Heart right ventricle (tissue), 16 donors: Measurements from ENCODE around the gene PRELID2. TPM values are rescaled to one million over a fixed set of nuclear protein-coding genes. Genes with fewer than 3 reads are reported as not detected.
A peak's percentile ranks its signal among the peaks of the same experiment; 100 is the strongest.

Experiments used
- ATAC-seq, 8 donors: fragments of 200-7000 bp; cut with Tn5 transposase; one replicate each; pipeline ENCODE4 v1.9.1; 2020; ENCODE audit warnings: mild to moderate bottlenecking in 8 of 8, moderate library complexity in 8 of 8, moderate number of reproducible peaks in 1 of 8
- DNase-seq, 2 donors: peaks; one replicate each; pipeline ENCODE4 v3.0.0-alpha.2; 2020
- H3K27ac ChIP-seq, 10 donors: fragments of 200-600 bp; sonication (generic) in 2 of 10; one replicate each; pipeline versions ENCODE4 v1.5.0 to v1.8.0; 2020 to 2022; ENCODE audit warnings: mild to moderate bottlenecking in 3 of 10
- H3K27me3 ChIP-seq, 7 donors: fragments of 200-600 bp; one replicate each; pipeline ENCODE4 v1.8.0; 2021 to 2022; ENCODE audit warnings: mild to moderate bottlenecking in 2 of 7
- H3K36me3 ChIP-seq, 9 donors: fragments of 200-600 bp; sonication (generic) in 1 of 9; one replicate each; pipeline versions ENCODE4 v1.5.0 to v1.8.0; 2020 to 2022; ENCODE audit warnings: mild to moderate bottlenecking in 2 of 9
- H3K4me1 ChIP-seq, 9 donors: fragments of 200-600 bp; sonication (generic) in 1 of 9; one replicate each; pipeline versions ENCODE4 v1.5.0 to v1.8.0; 2020 to 2022; ENCODE audit warnings: mild to moderate bottlenecking in 4 of 9
- H3K4me3 ChIP-seq, 10 donors: fragments of 200-600 bp; sonication (generic) in 2 of 10; one replicate each; pipeline versions ENCODE4 v1.5.0 to v1.8.0; 2020 to 2022; ENCODE audit warnings: mild to moderate bottlenecking in 7 of 10, moderate library complexity in 2 of 10
- H3K9me3 ChIP-seq, 11 donors: fragments of 200-600 bp in 10 of 11; sonication (generic) in 2 of 11; one replicate each; pipeline versions ENCODE4 v1.5.0 to v1.8.0; 2013 to 2022; ENCODE audit warnings: mild to moderate bottlenecking in 2 of 11, control low read depth in 1 of 11, moderate library complexity in 1 of 11
- whole genome bisulfite sequencing, 2 donors: extraction: QIAGEN DNeasy Blood & Tissue Kit; methylation state at CpG; one replicate each; pipeline ENCODE4 v1.1.7; 2013; ENCODE audit warnings: inconsistent platforms in 1 of 2; 5-methylcytosine and 5-hydroxymethylcytosine counted together
- intact Hi-C, 10 donors: fragments of 100-400 bp; cut with DNase I; formaldehyde crosslinking; loops; one replicate each; pipeline versions ENCODE4 v1.11.1 to v1.14.2; 2022
- long read RNA-seq, 3 donors: library from polyadenylated mRNA; unstranded; transcript quantifications; one replicate each; pipeline ENCODE4 v2.0.0, GENCODE V29; 2020 to 2021
- polyA plus RNA-seq, 2 donors: library from polyadenylated mRNA; stranded (reverse); fragments of 200-250 nt; gene quantifications; one replicate each; pipeline ENCODE4 v1.2.3, GENCODE V29; 2013
- total RNA-seq, 10 donors: library from RNA; stranded (reverse); fragmentation: NEBNext Ultra II Directional in 3 of 10; extraction: Animal tissue kit (Norgen Biotek cat#: 25700) in 3 of 10; gene quantifications; one replicate each; pipeline versions ENCODE4 v1.2.1 to v1.2.4, GENCODE V29; 2021 to 2023
- TF ChIP-seq, protein P1 (sequence below), 9 donors: fragments of 200-600 bp; sonication (generic) in 2 of 9; IDR thresholded peaks; one replicate each; pipeline versions ENCODE4 v1.5.0 to v1.8.0; 2021 to 2022; ENCODE audit warnings: antibody characterized with exemption in 9 of 9, mild to moderate bottlenecking in 5 of 9, moderate library complexity in 1 of 9
- donor health status: Arrhythmogenic right ventricular cardiomyopathy.
- donor health status: ischemic (EF 13 %, LVEDD 7.1; RV severe dilation, severe dysfunction).
- donor health status: healthy with polysubstance abuse.
- donor health status: DM: no; HTN: yes; CAD: no.
- donor health status: DM: no; HTN: no; CAD: no.
- donor health status: ischemic (EF 25% LVEDD 6.9; RV normal size, moderate dysfunction).
- donor health status: ischemic (EF 25% LVEDD 5.7; RV mildly dilated, moderate dysfunction).
- donor health status: healthy.
- donor health status: DM: yes; HTN: yes; CAD: no.
- donor health status: Ischemic cardiomyopathy.
- donor health status: ischemic (EF 35%, LVEDD 5.7; RV mildly dilated, moderate dysfunction).
- donor health status: nonischemic (EF 11% LVEDD 7.7; RV severe dilation, severe dysfunction).
- donor health status: DM: yes; HTN: yes; CAD: no.
- donor health status: PGD.
- donor health status: ischemic (EF 29% LVEDD 5.4; RV normal size, mild dysfunction).
- donor health status: nonischemic (EF 23%, LVEDD 6.1; RV moderate dilation, normal function).

Gene PRELID2
- total RNA-seq (10 to 100 TPM in 8 of 10 donors, 1 to 10 TPM in 2; 6.8 to 83.7 (median 13.7) TPM), polyA plus RNA-seq (1 to 10 TPM; 1.2 to 7.2 TPM)
- long read RNA-seq, donor 1, partial matches to known transcripts, result 2 of 12 reads
- long read RNA-seq, donor 1, other reads (novel, unspliced or antisense), result 9 of 12 reads
- long read RNA-seq, donor 2, partial matches to known transcripts, result 14 of 31 reads
- long read RNA-seq, donor 2, other reads (novel, unspliced or antisense), result 17 of 31 reads
- long read RNA-seq, donor 3, partial matches to known transcripts, result 5 of 15 reads
- long read RNA-seq, donor 3, other reads (novel, unspliced or antisense), result 10 of 15 reads

- Histone ChIP-seq H3K4me1 (peaks cover 3 to 36% (median 17%) of the 10 kb centered on the region in 9 donors), H3K9me3 (no peaks in the 10 kb centered on the region), H3K27me3 (no peaks in the 10 kb centered on the region), H3K4me3 (peak within 1 kb of the TSS; percentile 49 to 95 (median 72)), H3K36me3 (no peaks in the 10 kb centered on the region), H3K27ac (peak within 1 kb of the TSS in 9 of 10 donors; percentile 2 to 81 (median 72))
- 1% methylated on average over 71 of the region's 71 CpGs for WGBS, 2 donors
- peak; percentile 91 to 97 (median 95) for ATAC-seq
- TF ChIP-seq, protein P1, sequence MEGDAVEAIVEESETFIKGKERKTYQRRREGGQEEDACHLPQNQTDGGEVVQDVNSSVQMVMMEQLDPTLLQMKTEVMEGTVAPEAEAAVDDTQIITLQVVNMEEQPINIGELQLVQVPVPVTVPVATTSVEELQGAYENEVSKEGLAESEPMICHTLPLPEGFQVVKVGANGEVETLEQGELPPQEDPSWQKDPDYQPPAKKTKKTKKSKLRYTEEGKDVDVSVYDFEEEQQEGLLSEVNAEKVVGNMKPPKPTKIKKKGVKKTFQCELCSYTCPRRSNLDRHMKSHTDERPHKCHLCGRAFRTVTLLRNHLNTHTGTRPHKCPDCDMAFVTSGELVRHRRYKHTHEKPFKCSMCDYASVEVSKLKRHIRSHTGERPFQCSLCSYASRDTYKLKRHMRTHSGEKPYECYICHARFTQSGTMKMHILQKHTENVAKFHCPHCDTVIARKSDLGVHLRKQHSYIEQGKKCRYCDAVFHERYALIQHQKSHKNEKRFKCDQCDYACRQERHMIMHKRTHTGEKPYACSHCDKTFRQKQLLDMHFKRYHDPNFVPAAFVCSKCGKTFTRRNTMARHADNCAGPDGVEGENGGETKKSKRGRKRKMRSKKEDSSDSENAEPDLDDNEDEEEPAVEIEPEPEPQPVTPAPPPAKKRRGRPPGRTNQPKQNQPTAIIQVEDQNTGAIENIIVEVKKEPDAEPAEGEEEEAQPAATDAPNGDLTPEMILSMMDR (IDR thresholded peaks at IDR 0.05), result peak in 4 of 9 donors; percentile 24 to 38 (median 34)
- DNase-seq, result peak; percentile 85 to 91
- intact Hi-C loops, result loop anchor here in 7 of 10 donors (5.0 to 10.0 kb wide), 3 partner anchors 210 to 220 kb away; no protein-coding TSS in a partner anchor
Measured at GRCh38 chr5:145834917-145835847, at the start of gene PRELID2. PRELID2 (minus strand) TSS chr5:145835342; CDS start chr5:145835251, 91 bp downstream.

DNA sequence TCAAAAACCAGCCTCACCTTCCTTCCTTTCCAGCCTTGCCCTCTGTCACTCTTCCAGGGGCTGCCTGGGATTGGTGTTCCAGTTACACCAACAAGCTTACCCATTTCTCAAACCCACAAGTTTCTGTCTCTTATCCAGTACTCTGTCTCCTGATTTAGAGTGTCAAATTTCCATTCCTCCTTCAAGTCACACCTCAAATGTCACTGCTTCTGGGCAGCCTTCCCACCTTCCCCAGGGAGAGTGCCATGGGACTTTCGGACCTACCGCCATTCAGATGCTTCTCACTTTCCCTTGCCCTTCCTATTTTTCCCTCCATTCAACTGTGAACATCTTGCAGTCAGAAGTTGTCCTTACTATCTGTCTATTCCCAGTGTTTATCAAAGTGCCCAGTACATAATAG is 39.6 kb upstream of the PRELID2 start:
- no peak for DNase-seq
- H3K4me3 ChIP-seq, result no peak overlapping the region
- TF ChIP-seq, protein P1 (IDR thresholded peaks at IDR 0.05), result no peak
- intact Hi-C loops, result no loop called here
- H3K27ac ChIP-seq, result no peak overlapping the region
- no peaks in the 10 kb centered on the region for H3K36me3 ChIP-seq
- no peaks in the 10 kb centered on the region for H3K27me3 ChIP-seq
- no peaks in the 10 kb centered on the region for H3K4me1 ChIP-seq
- 75 to 87% methylated on average over 2 of the region's 2 CpGs for WGBS, 2 donors
- peaks cover 0 to 6% (median 0%) of the 10 kb centered on the region in 11 donors for H3K9me3 ChIP-seq
- ATAC-seq, result peak in 1 of 8 donors; percentile 59

DNA sequence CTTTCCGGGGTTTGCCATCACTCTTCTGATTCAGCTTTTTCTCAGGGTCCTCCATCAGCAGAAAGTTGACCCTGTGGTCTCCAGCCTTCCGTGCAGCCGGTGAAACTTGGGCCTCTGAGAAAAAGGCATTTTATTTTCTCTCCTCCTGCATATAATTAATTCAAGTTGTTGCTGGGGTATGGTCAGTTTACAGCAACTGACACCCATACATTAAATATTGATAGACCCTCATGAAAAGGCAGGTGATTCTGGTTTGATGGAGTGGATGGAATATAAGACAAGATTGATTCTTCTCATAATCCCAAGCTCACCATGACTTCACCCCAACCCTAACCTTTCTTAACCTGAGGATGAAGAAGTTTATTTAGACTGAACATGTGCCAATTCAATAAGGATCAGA is 37.8 kb upstream of the PRELID2 start, which contains the start of gene GRXCR2:
Gene GRXCR2 (minus strand): TSS at position 101 of the 400 bp plus-strand sequence. CDS start 46 bp downstream, at position 55.
- WGBS, 2 donors, result 82 to 92% methylated on average over 3 of the region's 3 CpGs

More for the DNA sequence above, 37.8 kb upstream of the PRELID2 start, which contains the start of gene GRXCR2:
- Histone ChIP-seq H3K27ac (no peak within 1 kb of the TSS), H3K36me3 (no peaks in the 10 kb centered on the region), H3K4me3 (no peak within 1 kb of the TSS), H3K9me3 (no peaks in the 10 kb centered on the region), H3K27me3 (no peaks in the 10 kb centered on the region), H3K4me1 (no peaks in the 10 kb centered on the region)
- TF ChIP-seq, protein P1 (IDR thresholded peaks at IDR 0.05), result no peak
- DNase-seq (no peak), ATAC-seq (no peak)
- intact Hi-C loops, result no loop called here
